Activated T-helper 1 cell treated with anti-CD3 and anti-CD28 coated beads, Interleukin-2, amount 50 U/mL, for 16 hours (primary cell): Measurements from ENCODE around the gene CTTNBP2.

Source experiments
- DNase-seq, 2 donors: peaks; one replicate each; pipeline ENCODE4 v3.0.0-alpha.2; 2020; ENCODE audit warnings: low read depth in 1 of 2, low spot score in 1 of 2

The CTTNBP2 gene

DNA sequence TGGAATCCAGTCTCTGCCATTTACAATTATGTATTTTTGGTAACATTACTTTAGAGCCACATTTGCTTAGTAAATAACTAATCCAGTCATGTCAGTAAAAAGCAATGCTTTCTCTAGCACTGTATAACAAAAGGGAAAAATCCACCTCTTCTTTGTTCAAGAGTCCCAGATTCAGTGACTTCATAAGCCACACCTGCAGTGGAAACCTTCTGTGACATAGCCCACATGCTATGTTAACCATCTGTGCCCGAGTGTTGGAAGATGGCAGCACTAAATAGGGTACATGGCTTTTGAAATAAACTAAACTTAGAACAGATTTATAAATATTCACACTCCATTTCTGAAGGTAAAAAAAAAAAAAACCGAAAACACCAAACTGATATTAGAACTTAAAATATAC is 83.0 kb downstream of the CTTNBP2 start:
- no peak for DNase-seq

DNA sequence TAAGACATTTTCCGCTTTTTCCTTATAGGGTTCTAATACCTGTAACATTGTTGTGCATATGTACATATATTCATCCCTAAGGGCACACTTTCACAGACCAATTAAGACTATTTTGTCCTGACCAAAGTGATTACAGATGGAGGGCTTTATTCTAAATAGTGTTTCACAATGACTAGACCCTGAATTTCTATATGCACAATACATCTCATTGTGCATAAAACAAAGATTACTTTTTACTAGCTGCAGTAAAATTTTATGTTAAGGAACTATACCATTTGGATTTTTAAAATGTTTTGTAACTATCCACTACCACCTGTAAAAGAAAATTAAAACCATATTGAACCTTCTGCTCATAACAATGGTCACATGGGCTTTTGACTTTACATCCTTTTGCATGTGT is 87.8 kb downstream of the CTTNBP2 start:
- no peak for DNase-seq

DNA sequence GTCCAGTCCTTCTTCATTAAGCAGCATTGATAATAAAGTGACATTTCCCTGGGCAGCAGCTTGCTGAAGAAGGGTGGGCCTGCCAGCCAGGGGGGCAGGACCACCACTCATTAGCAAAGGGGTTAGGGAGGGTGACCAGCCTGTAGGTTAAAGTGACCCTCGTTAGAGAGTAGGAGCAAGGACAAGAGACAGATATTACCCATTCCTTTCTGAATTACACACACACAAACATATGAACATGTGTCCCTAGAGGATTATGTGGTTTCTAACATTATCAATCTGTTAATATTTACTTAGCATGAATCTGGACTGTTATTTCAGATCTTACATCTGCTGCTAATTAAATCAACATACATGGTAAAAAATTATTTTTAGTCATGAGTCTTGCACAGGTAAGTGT is 88.9 kb downstream of the CTTNBP2 start:
- no peak for DNase-seq

DNA sequence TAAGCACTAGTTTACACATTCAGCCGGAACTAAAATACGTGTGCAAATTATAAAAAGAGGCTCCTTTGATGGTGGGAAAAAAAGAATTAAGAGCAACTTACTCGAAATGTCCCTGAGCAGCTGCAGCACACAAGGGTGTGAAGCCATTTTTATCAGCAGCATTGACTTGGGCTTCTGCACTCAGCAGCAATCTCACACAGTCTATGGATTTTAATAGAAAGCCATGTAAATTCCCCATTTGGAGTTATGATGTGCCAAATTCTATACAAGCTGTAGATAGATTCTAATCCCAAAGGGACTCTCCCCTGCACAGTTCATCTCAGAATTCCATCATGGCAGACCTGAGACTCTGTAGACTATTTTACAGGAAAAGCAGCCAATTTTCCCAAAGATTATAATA is 90.5 kb downstream of the CTTNBP2 start:
- DNase-seq = no peak

DNA sequence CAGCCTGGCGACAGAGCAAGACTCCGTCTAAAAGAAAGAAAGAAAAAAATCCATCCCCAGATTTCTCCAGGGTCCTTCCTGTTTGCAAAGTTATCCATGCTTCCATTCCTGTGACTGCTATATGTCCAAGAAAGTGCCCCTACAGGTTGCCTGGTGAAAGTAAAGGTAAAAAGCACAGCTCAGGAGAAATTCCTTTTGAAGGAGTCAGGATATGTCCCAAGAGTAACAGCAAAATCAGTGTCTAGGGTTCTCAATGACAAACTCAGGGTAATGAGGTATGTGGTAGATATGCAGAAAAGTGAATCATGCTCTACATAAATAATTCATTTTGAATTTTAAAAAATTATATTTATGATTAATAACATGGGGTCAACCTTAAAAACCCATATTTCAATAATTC is 91.5 kb downstream of the CTTNBP2 start:
- DNase-seq = no peak

DNA sequence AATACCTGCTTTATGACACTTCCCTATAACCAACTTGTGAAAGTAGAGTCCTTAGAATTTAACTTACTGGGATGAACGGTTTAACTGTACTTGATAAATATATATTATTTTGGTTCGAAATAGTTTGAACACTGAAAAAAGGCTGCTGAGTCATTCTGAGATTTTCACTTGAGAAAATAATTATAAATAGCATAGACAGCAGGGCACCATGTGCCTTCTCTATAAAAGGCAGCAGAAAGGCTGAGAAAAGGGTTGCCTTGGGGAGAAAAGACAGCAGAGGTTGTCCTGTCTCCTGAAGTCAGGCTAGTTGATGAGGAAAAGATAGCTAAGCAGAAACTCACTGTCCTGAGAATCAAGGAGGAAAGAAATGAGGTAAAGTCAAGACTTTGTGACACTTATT is 92.4 kb downstream of the CTTNBP2 start:
- no peak for DNase-seq

DNA sequence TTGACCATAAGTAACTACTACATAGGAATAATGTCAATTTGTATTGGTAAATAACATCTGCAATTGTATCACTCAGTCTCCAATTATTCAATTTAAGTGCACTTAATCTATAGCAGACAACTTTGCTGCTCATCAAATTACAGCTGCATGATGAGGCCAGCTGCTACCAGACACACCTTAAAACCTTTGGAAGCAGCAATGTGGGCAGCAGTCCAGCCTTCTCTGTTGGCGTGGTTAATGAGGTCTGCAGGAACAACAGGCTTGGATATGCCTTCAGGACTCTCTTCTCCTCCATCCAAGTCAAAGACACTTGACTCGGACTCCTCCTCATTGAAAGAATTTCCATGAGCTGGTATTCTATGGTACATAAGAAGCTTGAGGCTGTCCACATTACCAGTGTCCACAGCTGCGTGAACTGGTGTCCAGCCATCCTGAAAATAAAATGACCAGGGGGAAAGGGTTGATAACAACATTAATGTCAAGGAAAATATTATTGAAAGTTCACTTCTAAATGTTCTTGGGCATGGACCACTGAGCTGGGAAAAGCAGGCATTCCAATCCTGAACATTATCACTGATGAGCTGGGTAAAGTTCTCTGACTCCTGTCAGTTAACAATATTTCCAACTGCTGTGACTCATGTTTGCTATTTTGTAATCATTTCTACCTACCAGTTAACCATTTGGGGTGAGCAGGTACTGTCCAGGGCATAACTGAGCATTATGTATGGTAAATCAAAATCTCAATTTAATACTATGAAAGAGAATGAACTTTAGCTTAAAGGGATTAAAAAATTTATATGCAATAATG is 95.7 kb downstream of the CTTNBP2 start:
- DNase-seq = no peak

DNA sequence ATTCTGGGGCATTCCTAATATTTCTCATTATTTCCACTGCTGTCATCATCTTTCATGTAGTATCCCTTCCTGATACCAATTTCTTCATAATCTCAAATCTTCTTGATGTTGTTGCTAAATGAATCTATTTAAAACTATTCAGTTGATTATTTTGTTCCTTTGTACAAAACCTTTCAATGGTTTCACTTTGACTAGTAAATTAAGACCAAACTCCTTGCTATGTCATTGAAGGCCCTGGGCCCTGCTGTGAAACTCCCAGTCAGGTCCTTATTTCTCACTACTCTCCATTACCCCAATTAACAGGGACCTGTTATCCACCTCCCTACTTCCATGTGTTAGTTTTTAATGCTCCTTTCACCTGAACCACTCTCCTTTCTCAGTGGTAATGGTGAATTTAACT is 97.0 kb downstream of the CTTNBP2 start:
- no peak for DNase-seq

DNA sequence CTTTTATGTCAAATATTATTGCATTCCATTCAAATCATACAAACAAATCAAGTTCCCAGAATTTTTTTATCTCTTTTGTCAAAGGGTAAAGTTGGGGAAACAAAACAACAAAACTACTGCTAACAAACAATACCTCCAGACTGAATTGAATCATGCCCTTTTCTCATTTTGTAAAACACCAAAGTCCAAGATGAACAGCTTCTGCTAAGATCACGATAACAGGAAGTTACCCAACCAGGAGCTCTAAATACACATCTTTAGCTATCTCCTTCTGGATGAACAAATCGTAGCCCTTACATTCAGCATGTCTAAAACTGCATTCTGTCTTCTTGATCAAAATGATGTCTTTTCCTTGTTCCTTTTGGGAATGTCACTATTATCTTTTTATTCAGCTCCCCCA is 97.4 kb downstream of the CTTNBP2 start:
- DNase-seq = no peak

DNA sequence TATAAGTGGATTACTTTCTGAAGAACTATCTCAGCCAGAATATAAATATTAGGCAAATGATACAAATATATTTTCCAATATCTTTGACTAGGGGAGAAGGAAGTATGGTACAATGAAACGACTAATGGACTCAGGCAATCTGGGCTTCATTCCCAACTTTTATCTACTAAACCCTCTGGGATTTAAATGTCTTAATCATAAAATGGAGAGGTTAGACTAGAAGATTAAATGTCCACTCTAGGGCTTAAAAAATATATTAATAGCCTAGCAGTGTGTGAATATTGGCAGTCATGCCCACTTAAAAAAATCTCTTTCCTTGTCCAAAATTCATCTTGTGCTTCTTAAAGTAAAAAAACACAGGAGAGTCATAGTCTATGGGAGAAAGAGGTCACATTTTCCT is 98.3 kb downstream of the CTTNBP2 start:
- DNase-seq = no peak

DNA sequence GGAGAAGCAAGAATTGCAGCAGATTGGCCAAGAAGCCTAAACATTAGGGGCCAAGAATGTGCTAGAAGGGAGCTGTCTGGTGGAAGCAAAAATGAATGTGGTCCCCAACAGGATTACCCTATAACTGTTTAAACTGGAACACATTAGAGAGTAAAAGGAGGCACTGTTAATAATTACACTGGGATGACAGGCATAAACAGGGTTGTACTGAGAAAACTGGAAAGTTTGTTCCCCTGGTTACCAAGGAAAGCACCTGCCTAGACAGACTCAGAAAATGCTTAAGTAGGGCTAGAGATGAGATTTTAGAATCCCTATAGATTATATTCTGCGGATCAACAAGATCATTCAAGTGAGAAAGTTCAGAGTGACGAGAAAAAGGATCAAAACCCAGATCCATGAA is 100.8 kb downstream of the CTTNBP2 start:
- no peak for DNase-seq

DNA sequence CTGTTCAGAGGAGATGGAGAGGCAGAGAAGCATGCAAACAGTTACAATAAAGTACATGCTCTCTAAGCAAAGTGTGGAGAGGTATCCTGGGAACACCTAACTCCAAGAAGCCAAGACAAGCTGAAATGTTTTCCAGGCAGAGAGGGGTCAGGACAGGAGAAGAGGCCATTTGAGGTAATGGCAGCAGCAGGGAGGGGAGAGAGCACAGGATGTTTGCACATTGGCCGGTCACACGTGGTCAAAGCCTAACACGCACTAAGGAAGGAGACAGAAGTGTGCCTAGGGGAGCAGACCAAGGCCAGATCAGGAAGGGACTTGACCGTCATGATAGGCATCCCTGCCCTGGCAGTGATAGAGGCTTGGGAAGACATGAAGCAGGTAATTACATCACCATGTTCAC is 101.5 kb downstream of the CTTNBP2 start:
- DNase-seq = no peak

DNA sequence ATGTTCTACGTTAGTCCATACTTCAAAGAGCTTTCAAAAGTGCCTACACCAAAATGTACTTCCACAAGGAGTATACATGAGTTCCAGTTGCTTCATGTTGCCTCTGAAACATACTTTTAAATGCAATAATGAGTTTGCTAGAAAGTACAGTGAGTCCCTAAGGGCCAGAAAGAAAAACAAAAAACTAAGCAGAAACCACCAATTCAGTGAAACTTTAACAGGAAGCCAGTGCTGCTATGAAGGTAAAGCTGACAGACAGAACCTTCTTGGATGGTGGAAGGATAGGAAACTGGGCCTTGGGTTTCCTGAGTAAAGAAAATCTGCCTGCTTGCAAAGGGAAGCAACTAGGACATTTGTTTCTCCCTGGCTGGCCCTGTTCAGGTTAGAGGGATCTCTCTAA is 104.2 kb downstream of the CTTNBP2 start:
- no peak for DNase-seq

DNA sequence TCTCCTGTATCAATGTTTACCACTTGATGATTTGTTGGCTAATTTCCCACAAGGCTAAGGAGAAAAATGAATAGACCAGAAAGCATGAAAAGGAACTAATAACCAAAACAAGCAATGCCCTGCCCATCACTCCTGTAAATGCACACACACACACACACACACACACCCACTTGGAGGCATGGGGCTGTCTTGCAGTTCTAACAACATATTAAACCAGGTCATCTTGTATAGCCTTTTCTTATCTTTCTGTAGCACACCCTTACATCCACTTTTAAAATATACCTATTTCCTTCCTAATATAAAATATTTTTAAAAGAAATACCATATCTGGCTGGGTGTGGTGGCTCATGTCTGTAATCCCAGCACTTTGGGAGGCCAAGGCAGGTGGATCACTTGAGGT is 105.3 kb downstream of the CTTNBP2 start:
- DNase-seq = no peak

DNA sequence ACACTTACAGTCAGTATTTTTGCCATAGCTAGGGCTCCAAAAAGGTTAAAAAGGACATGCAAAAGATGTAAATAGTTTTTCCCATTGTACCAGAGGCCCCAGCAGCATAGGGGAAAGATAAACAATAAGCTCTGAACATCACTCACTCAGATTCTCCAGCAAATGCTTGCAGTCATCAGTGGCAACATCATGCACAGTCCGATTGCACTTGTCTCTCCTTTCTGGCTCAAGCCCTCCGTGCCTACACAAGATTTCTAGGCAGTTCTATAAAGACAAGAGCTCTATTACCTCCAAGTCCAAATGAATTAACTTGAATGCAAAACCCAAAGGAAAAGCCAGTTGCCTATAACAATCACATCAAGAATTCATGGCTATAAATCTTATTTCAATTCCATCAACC is 106.3 kb downstream of the CTTNBP2 start:
- DNase-seq = no peak

DNA sequence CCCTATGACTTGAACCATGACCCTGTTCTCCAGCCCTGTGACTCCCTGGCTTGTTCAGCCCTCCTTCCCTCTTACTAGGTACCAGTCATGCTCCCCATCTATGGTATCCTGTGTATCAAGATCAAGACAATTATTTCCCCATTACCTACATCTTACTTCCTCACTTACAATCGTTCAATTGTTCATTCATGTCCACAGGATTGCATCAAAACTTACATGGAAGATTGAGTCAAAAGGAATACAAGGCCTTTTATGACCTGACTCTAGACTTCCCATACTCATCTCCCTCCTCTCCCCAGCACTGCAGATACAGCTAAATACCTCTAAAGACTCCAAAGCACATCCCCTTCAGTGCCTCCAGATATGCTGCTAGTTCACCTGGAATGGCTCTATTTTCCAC is 109.2 kb downstream of the CTTNBP2 start:
- no peak for DNase-seq

DNA sequence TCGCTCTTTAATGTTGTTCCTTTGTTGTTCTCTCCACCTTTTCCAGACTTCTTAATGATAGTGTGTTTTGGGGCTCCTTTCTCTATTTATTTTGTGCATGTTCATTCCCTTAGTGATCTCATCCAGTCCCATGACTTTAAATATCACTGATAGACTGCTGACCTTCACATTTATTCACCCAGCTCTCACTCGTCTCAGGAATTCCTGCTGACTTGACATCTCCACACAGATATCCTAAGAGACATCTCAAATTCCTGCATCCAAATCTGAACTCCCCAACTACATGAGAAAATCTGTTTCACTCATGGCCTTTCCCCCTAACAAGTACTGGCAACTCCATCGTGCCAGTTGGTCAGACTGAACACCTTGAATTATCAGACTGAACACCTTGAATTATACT is 111.2 kb downstream of the CTTNBP2 start:
- DNase-seq = no peak

DNA sequence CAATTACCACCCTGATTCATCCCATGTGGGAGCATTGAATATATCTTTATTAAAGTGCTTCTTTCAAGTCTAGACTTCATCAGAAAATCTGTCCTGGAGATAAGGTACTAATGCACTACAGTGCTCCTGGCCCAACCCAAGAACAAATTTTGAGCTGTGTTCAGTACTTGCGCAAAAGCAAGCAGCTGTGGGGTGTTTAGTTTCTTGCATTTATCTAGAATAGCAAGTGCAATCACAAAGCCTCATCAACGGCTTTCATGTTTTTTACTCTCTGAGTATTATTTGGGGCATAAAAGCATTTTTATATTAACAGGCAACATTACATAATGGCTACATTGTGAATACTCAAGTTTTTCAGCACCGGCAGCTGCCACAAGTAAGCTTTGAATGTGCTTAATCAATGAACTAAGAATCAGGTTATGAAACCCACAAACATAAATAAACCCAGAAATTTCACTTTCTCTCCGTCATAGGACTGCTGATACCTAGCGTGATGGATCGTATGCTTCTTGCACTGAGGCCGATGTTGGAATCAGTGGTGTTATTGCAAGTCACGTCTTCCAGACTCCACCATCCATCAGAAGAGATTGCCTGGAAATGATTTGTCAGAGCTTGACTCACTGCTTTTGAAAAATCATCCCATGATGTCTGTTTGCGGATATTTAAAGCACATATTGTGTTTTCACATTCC is 113.1 kb downstream of the CTTNBP2 start:
- no peak for DNase-seq

DNA sequence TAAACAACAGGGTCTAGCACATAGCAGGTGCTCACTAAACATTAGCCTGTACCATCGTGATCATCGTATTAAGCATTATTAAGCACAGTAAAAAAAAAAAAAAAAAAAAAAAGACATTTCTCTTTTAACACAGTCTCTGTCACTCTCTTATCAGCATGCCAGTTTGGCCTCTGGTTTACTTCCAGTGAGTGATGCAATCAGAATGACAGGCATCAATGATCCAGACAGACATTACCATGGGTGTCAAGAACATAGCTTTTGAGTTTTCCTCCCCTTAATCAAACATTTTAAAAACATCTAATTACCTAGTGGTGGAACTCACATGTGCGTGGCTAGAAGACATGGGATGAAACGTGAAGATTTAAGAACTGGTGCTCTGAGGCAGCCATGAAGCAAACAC is 115.8 kb downstream of the CTTNBP2 start:
- no peak for DNase-seq

DNA sequence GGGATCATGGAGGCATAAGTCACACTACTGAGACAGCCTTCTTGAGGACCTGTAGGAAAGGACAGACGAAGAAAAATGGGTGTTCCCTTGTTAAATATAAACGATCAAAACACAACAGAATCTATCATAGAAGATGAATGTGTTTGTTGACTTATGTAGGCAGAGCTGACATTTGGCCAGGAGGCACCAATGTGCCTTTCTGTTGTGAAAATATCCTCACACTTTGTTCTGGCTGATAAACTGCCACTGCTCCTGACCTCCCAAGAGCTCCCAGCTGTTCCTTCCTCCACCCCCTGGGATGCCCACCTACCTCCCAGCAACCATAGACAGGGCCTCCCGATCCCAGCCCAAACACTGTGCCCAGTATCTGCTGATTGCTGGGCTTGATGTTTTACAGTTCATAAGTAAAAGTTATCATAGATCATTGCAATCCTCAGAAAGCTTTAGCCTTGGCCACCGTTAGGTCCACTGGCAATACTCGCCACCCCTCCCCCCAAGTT is 116.6 kb downstream of the CTTNBP2 start:
- no peak for DNase-seq

DNA sequence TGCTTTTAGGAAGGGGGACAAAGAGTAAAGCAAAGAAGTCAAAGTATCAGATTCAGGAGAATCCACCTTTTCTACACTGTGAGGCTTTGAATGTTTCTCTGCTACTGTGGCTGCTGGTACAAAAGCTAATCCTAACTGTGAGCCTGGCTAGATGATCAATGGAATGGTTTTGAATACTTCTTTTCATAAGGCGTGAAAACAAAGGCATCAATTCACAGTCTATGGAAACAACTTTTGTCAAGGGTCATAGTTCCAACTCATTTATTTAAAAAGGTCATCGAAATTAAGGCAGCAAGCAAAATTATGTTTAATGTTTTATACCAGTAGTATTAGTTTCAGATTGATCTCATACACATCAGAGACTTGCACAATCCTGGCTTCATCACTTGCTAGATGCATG is 118.1 kb downstream of the CTTNBP2 start:
- DNase-seq = no peak

DNA sequence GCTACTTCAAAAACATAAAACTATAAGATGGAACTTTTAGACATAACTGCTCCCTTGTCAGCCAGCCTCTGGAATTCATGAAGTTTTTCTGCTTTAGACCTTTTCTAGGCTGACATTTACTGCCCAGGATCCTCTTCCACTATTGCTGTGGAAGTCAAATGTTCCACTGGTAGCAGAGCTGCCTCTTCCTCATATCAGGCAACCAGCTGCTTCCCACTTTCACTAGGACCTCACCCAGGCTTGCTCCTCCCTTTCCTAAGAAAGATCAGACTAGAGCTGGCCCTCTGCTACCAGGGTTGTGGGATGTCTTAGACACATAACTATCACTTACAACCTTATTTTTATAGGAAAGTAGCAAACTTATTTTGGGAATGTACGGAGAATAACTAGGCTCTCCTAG is 121.5 kb downstream of the CTTNBP2 start:
- no peak for DNase-seq
